PC-9 (cell line): ENCODE measurements around the gene GMEB2.

Experiments
- EZH2 ChIP-seq: fragments of 200-600 bp; sonication (generic); IDR thresholded peaks from 2 replicates; pipeline ENCODE4 v1.8.0; 2017; ENCODE audit warnings: antibody characterized with exemption, low read depth
- TF ChIP-seq, protein P1 (sequence below): fragments of 200-600 bp; sonication (generic); conservative IDR thresholded peaks from 2 replicates; pipeline ENCODE4 v1.6.1; 2017; ENCODE audit warnings: mixed run types, antibody characterized with exemption, mild to moderate bottlenecking, moderate library complexity

GRCh38 chr20:63628246-63628975 is 1.5 kb upstream of the GMEB2 start:
- TF ChIP-seq, protein P1, sequence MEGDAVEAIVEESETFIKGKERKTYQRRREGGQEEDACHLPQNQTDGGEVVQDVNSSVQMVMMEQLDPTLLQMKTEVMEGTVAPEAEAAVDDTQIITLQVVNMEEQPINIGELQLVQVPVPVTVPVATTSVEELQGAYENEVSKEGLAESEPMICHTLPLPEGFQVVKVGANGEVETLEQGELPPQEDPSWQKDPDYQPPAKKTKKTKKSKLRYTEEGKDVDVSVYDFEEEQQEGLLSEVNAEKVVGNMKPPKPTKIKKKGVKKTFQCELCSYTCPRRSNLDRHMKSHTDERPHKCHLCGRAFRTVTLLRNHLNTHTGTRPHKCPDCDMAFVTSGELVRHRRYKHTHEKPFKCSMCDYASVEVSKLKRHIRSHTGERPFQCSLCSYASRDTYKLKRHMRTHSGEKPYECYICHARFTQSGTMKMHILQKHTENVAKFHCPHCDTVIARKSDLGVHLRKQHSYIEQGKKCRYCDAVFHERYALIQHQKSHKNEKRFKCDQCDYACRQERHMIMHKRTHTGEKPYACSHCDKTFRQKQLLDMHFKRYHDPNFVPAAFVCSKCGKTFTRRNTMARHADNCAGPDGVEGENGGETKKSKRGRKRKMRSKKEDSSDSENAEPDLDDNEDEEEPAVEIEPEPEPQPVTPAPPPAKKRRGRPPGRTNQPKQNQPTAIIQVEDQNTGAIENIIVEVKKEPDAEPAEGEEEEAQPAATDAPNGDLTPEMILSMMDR, result no peak
- TF ChIP-seq EZH2, result no peak
